GM12878 (cell line): ENCODE measurements around the gene TCHP. TPM values are rescaled to one million over a fixed set of nuclear protein-coding genes. Genes with fewer than 3 reads are reported as not detected.

ENCODE experiments used
- DPF2 ChIP-seq: fragments of 450-650 bp; IDR thresholded peaks from 2 replicates; pipeline ENCODE4 v1.6.1; 2017; ENCODE audit warnings: mild to moderate bottlenecking
- FOS ChIP-seq: IDR thresholded peaks from 3 replicates; pipeline ENCODE4 v1.6.1; 2011; ENCODE audit warnings: borderline replicate concordance; ENCODE audit not compliant: insufficient read length; ENCODE audit errors: extremely low read depth
- polyA plus RNA-seq, 11 experiments: library from polyadenylated mRNA; depleted of rRNA in 4 of 11; unstranded in 6 of 11; stranded (reverse) in 5 of 11; fragments of >200 nt; fragmentation: Nextera tagmentation in 4 of 11; fragmentation: Illumina TruSeq in 1 of 11; extraction: Ambion mirVana in 4 of 11; extraction: Trizol in 1 of 11; gene quantifications; 1 replicate in 1 of 11; 2 replicates in 10 of 11; pipeline versions ENCODE4 v1.2.1 to v1.2.3, GENCODE V29; 2011 to 2016; ENCODE audit warnings: inconsistent platforms in 2 of 11, missing spikeins in 2 of 11, low read depth in 1 of 11
- total RNA-seq, 4 experiments: library from RNA; depleted of rRNA in 3 of 4; stranded (reverse); fragments of >200 nt in 3 of 4; fragmentation: Illumina TruSeq in 1 of 4; extraction: Trizol in 1 of 4; gene quantifications; 2 replicates each; pipeline versions ENCODE4 v1.2.1 to v1.2.3, GENCODE V29; 2013 to 2021
- TF ChIP-seq, protein P1 (sequence below): fragments of 450-650 bp; IDR thresholded peaks from 2 replicates; pipeline ENCODE4 v1.6.1; 2016; ENCODE audit warnings: mild to moderate bottlenecking, moderate library complexity, borderline replicate concordance
- TF ChIP-seq, protein P2 (sequence below): IDR thresholded peaks from 2 replicates; pipeline ENCODE4 v1.6.1; 2012; ENCODE audit warnings: mild to moderate bottlenecking, low read depth, low read length

The TCHP gene
- total and polyA plus RNA-seq, 10 of the 15 experiments (the other 5 are each of a cell fraction or from before 2014, with no cell fraction given), result 4.8 to 18.6 (median 15.0) TPM

- TF ChIP-seq, protein P1, sequence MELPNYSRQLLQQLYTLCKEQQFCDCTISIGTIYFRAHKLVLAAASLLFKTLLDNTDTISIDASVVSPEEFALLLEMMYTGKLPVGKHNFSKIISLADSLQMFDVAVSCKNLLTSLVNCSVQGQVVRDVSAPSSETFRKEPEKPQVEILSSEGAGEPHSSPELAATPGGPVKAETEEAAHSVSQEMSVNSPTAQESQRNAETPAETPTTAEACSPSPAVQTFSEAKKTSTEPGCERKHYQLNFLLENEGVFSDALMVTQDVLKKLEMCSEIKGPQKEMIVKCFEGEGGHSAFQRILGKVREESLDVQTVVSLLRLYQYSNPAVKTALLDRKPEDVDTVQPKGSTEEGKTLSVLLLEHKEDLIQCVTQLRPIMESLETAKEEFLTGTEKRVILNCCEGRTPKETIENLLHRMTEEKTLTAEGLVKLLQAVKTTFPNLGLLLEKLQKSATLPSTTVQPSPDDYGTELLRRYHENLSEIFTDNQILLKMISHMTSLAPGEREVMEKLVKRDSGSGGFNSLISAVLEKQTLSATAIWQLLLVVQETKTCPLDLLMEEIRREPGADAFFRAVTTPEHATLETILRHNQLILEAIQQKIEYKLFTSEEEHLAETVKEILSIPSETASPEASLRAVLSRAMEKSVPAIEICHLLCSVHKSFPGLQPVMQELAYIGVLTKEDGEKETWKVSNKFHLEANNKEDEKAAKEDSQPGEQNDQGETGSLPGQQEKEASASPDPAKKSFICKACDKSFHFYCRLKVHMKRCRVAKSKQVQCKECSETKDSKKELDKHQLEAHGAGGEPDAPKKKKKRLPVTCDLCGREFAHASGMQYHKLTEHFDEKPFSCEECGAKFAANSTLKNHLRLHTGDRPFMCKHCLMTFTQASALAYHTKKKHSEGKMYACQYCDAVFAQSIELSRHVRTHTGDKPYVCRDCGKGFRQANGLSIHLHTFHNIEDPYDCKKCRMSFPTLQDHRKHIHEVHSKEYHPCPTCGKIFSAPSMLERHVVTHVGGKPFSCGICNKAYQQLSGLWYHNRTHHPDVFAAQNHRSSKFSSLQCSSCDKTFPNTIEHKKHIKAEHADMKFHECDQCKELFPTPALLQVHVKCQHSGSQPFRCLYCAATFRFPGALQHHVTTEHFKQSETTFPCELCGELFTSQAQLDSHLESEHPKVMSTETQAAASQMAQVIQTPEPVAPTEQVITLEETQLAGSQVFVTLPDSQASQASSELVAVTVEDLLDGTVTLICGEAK, result no peak
- no peak for TF ChIP-seq DPF2
- no peak for TF ChIP-seq FOS
- TF ChIP-seq, protein P2, sequence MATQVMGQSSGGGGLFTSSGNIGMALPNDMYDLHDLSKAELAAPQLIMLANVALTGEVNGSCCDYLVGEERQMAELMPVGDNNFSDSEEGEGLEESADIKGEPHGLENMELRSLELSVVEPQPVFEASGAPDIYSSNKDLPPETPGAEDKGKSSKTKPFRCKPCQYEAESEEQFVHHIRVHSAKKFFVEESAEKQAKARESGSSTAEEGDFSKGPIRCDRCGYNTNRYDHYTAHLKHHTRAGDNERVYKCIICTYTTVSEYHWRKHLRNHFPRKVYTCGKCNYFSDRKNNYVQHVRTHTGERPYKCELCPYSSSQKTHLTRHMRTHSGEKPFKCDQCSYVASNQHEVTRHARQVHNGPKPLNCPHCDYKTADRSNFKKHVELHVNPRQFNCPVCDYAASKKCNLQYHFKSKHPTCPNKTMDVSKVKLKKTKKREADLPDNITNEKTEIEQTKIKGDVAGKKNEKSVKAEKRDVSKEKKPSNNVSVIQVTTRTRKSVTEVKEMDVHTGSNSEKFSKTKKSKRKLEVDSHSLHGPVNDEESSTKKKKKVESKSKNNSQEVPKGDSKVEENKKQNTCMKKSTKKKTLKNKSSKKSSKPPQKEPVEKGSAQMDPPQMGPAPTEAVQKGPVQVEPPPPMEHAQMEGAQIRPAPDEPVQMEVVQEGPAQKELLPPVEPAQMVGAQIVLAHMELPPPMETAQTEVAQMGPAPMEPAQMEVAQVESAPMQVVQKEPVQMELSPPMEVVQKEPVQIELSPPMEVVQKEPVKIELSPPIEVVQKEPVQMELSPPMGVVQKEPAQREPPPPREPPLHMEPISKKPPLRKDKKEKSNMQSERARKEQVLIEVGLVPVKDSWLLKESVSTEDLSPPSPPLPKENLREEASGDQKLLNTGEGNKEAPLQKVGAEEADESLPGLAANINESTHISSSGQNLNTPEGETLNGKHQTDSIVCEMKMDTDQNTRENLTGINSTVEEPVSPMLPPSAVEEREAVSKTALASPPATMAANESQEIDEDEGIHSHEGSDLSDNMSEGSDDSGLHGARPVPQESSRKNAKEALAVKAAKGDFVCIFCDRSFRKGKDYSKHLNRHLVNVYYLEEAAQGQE, result no peak
Observed at GRCh38 chr12:109916045-109916444, 16.0 kb downstream of the TCHP start (continued).
